Middle frontal gyrus (tissue), 1 donor: Measurements from ENCODE around the gene BLOC1S4.
"Not testable (repeated sequence)": the region's sequence is repeated elsewhere in the genome, so short reads cannot be mapped to it uniquely, and the experiment has no call there.

Source experiments
- DNase-seq: peaks from one replicate; pipeline ENCODE4 v3.0.0-alpha.2; 2015; ENCODE audit warnings: low spot score; ENCODE audit errors: extremely low spot score

BLOC1S4 gene, protein sequence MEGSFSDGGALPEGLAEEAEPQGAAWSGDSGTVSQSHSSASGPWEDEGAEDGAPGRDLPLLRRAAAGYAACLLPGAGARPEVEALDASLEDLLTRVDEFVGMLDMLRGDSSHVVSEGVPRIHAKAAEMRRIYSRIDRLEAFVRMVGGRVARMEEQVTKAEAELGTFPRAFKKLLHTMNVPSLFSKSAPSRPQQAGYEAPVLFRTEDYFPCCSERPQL

DNA sequence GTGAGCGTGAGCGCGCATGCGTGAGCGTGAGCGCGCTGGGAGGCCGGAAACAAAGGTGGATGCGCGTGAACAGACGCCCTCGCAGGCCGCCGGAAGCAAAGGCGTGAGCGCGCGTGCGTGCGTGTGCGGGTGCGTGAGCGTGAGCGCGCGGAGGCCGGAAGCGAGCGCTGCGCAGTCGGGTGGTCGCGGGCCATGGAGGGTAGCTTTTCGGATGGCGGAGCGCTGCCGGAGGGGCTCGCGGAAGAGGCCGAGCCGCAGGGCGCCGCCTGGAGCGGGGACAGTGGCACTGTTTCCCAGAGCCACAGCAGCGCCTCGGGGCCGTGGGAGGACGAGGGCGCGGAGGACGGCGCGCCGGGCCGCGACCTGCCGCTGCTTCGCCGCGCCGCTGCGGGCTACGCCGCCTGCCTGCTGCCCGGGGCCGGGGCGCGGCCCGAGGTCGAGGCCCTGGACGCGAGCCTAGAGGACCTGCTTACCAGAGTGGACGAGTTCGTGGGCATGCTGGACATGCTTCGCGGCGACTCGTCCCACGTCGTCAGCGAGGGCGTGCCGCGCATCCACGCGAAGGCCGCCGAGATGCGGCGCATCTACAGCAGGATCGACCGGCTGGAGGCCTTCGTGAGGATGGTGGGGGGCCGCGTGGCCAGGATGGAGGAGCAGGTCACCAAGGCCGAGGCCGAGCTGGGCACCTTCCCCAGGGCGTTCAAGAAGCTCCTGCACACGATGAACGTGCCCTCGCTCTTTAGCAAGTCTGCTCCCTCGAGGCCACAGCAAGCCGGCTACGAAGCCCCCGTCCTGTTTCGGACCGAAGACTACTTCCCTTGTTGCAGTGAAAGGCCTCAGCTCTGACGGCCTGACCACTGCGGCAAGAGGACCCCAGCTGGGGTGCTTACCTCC, at the start of gene BLOC1S4:
TSS of gene BLOC1S4 (plus strand) at position 157 of the 894 bp plus-strand sequence. CDS start at position 193, 36 bp downstream.
- peak; percentile 88 for DNase-seq

DNA sequence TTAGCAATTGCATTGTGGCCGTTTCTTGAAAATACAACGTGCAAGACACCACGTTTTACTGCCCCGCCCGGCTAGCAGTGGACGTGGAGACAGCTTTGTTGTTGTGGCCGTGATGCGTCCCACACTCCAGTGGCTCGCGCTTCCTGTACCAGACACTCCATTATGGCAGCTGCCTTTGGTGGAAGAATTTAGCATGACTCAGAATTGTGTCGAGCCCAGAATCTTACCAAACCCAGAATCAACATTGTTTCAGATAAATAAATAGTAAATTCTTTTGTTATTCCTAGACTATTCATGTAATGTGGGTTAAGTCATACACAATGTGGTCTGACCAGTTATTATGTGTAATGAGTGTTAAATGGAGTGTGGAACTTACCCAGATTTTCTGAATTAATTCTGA, 47.6 kb upstream of the BLOC1S4 start:
- DNase-seq, result no peak

DNA sequence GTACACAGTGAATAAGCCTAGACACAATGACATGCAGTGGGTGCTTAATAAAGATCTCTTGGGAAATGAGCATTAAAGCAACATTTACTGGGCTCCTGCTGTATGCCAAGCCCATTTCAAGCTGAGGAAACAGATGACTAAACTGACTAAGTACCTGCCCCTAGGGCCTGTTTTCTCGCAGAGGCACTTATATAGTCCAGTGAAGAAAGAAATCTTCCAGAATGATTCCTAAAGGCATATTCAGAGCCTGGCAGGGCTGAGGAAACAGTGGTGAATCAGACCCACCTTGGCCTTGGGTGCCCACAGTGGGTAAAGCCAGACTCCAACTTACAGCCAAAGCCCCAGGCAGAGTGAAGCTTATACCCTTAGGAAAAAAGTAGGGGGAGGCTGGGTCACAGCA, 44.3 kb upstream of the BLOC1S4 start:
- DNase-seq, result no peak

DNA sequence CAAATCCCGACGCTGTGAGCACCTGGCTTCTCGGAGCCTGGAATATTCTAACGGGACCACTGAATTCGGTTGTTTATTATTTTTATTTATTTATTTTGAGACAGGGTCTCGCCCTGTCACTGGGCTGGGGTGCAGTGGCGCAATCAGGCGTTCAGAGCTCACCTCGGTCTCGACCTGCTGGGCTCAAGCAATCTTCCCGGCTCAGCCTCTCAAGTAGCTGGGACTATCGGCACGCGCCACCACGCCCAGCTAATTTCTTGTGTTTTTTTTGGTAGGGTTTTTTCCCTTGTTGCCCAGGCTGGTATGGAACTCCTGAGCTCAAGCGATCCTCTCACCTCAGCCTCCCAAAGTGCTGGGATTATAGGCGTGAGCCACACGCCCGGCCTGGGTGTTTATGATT, 43.8 kb upstream of the BLOC1S4 start:
- DNase-seq, result no peak

- DNase-seq, result not testable (repeated sequence)
Measured at GRCh38 chr4:6672541-6673190, 43.3 kb upstream of the BLOC1S4 start.

GRCh38 chr4:6673191-6673659, 42.7 kb upstream of the BLOC1S4 start:
- DNase-seq, result not testable (repeated sequence)

- peak; percentile 92 for DNase-seq
Measured at GRCh38 chr4:6673660-6674499, 42.1 kb upstream of the BLOC1S4 start.

DNA sequence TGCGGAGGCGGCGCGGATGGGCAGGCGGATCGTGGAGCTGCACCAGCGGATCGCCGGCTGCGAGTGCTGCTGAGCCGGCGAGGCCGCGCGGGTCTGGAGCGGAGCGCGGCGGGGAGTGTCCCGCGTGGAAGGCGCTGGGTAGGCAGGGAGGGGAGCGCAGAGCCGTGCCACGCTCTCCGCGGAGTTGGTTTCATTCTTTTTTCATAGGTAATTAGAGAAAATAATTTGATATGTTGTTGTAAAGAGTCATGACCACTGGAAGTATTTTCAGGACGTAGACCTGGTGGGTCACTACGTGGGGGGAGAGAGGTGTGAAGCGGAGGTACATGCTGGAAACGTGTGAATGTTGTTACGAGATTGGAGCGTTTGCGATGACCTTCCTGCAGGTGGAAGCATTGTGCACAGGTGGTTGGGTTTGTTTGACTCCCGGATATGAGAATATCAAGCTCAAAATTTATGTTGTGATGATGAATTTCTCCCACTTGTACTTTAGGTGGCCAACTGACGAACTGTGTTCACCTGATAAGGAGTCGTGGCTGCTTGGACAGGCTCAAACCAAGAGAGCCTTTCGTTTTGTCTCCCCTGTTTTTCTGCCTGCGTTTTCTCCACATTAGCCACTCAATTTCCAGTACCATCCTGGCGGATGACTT, 41.3 kb upstream of the BLOC1S4 start:
- DNase-seq, result no peak

DNA sequence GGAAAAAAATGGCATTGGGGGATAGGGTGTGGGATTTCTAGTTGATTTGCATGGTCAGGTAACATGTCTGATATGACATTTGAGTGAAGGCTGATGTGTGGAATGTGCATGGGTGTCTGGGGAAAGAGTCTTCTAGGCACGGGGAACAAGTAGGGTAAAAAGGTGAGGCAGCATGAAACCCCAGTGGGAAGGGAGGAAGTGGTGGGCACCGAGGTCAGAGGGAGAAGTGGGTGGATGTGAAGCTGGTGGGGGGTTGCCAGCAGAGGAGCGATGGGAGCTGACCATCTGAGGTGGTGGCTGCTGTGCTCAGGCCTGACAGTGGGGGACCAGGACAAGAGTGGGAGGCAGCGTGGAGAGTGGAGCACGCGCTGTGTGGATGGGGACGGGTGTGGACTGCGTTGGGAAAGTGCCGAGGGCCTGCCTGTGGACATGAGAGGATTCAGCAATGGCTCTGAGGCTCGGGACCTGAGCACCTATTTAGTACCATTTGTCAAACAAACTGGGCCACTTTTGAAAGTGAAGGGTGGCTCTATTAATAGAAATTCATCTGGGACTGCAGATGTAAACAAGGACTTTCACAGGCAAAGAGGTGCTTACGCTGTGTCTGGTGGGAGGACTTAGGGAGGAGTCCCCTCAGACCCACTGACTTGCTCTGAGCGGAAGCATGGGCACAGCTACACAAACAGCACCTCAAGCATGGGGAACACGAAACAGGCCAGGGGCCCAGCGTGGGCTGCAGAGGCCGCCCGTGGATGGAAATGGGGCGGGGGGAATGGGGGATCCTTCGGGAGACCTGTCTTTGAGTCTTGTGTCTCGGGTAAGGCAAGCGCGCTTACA, 39.0 kb upstream of the BLOC1S4 start:
- no peak for DNase-seq

GRCh38 chr4:6680372-6681034, 35.5 kb upstream of the BLOC1S4 start:
- no peak for DNase-seq

DNA sequence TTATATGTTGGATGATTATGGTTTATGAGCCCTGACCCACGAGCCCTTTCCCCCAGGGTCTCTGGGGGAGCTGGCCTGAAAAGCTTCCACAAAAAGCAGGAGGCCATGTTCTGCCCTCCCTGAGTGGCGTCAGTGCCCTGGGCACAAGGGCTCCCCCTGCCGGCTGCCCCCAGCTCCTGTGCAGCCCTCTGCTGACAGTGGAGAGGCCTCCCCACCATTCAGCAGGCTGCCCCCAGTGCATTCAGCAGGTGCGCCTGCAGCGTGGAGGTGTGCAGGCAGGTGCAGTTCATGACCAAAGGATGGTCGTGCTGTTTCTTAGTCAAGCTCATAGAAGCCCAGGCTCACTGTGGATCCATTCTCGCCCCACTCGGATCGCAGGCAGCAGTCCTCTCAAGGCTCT, 34.8 kb upstream of the BLOC1S4 start:
- DNase-seq, result no peak

GRCh38 chr4:6682862-6683590, 32.9 kb upstream of the BLOC1S4 start:
- no peak for DNase-seq

DNA sequence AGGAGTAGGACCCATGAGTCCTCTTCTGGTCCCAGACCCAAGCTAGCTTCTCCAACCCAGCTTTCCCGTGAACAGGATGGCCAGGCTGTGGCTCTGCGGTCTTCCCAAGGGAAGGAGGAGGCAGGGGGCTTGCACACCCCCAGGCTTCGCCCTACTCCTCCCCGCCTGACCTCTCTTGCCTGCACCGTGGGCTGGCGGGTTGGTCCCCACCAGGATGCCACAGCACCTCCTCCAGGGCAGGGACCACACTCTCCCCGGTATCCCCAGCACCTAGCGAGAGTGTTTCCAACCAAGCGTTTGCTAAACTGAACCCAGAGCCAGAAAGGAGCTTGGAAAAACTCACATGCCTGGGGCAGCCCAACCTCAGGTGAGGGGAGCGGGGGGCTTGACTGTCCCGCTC, 31.3 kb upstream of the BLOC1S4 start:
- DNase-seq, result no peak

DNA sequence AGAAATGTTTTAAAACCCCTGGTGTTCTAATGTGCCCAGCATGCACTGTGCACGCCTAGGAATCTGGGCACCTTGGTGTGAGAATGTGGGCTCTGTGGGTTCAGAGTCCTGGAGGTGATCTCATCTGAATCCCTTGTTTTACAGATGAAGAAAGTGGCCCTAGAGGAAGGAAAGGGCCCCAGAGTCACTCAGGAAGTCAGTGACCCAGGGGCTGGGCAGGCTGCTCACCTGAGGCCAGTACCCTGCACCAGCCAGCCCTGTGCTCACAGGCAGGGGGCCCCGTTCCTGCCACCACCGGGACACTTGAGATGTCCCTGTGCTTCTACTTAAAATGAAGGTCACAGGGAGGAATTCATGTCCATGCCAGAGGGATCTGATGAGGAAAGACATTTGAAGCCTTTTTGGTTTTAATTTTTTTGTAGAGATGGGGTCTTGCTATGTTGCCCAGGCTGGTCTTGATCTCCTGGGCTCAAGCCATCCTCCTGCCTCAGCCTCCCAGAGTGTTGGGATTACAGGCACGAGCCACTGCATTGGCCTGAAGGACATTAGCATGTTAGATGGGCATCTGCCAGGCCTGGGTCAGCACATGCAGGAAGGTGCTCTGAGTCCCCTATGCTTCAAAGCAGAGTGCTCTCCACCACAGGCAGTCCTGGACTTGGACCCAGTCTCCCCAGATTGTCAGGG, 29.7 kb upstream of the BLOC1S4 start:
- DNase-seq, result no peak

- DNase-seq, result no peak
Measured at GRCh38 chr4:6687947-6688878, 27.8 kb upstream of the BLOC1S4 start.

GRCh38 chr4:6688879-6689505, 27.0 kb upstream of the BLOC1S4 start:
- no peak for DNase-seq
